H1 (cell line): ENCODE measurements around the gene VSIR.

Experiments used
- ATF2 ChIP-seq: IDR thresholded peaks from 2 replicates; pipeline ENCODE4 v1.6.1; 2012; ENCODE audit warnings: low read length, inconsistent platforms
- CTCF ChIP-seq, 3 experiments: IDR thresholded peaks; 1 replicate in 2 of 3; 2 replicates in 1 of 3; pipeline versions ENCODE4 v1.5.1 to v1.6.1; 2011; ENCODE audit warnings: low read length in 3 of 3, mild to moderate bottlenecking in 3 of 3, inconsistent platforms in 2 of 3, low read depth in 1 of 3, moderate library complexity in 1 of 3; ENCODE audit not compliant: insufficient read depth in 1 of 3; ENCODE audit errors: control extremely low read depth in 1 of 3
- GTF2F1 ChIP-seq: IDR thresholded peaks from 2 replicates; pipeline ENCODE4 v1.6.1; 2012; ENCODE audit warnings: low read depth, low read length, improper control_type of control experiment, borderline replicate concordance
- JUN ChIP-seq: IDR thresholded peaks from 2 replicates; pipeline ENCODE4 v1.6.1; 2011; ENCODE audit warnings: low read depth, mild to moderate bottlenecking, improper control_type of control experiment, low read length

GRCh38 chr10:71742301-71743088 lies 30.8 kb downstream of the VSIR start:
- TF ChIP-seq CTCF (IDR thresholded peaks at IDR 0.05; ENCODE audit: control extremely low read depth in 1 of 3, insufficient read depth in 1 of 3, low read depth in 1 of 3, low read length in 3 of 3), result no peak
- no peak for TF ChIP-seq GTF2F1
- no peak for TF ChIP-seq JUN
- no peak for TF ChIP-seq ATF2
